ENCODE results near the gene CLCN3. TPM values are rescaled to one million over a fixed set of nuclear protein-coding genes. Genes with fewer than 3 reads are reported as not detected.
"Not testable (repeated sequence)": the region's sequence is repeated elsewhere in the genome, so short reads cannot be mapped to it uniquely, and the experiment has no call there.

The CLCN3 gene
- total RNA-seq, 1 donor from 2014 or later = 26.6 TPM

DNA sequence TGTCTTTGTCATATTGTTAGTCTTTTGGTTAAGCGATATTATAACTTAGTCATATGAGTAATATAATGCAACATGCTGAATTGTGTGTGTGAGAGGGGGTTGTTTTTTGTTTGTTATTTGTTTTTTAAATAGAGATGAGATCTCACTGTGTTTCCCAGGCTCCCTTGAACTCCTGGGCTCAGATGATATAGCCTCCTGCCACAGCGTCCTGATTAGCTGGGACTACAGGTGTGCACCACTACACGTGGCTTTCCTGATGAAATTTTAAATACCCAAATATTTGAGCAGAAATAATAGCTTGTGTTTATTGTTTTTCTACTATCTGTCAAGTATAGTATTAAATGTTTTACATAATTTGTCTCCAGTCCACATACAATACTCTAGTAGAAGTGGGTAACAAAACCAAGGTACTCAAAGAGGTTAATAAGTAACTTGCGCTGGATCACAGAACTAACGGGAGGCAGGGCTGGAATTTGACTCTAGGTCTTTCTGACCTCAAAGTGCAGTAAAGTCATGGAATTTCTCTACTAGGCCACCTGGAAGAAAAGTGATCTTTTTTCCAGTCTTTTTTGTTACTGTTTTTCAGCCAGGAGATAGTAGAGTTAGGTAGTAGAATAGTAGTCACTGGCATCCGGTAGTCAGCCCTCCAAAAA is 47.8 kb downstream of the CLCN3 start:
- H3K4me1 Mint-ChIP-seq = peaks cover 10% of the 10 kb centered on the region
- H3K27me3 Mint-ChIP-seq = no peaks in the 10 kb centered on the region
- DNase-seq = no peak
- H3K9me3 Mint-ChIP-seq = peaks cover 4% of the 10 kb centered on the region
- H3K27ac Mint-ChIP-seq = no peak overlapping the region
- H3K4me3 Mint-ChIP-seq = no peak overlapping the region
- peaks cover 38% of the 10 kb centered on the region for H3K36me3 Mint-ChIP-seq (ENCODE audit: low read depth)
- intact Hi-C loops (cut with micrococcal nuclease) = no loop called here

DNA sequence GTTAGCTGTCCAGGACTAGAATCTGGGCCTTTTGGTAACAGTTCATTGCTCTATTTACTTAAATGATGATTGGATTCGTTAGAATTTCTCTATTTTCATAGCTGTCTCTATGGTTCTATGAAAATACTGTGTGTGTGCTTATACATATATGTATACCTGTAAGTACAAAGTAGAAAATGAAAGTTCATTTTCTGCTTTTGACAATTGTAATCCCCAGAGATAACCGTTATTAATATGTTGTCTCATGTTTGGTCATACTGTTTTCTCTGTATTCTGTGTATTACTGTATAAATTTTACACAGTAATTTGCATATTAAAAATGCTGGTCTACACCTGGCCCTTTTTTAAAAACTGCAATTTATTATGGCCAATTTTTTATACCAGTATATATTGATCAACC is 55.4 kb downstream of the CLCN3 start:
- DNase-seq = no peak
- intact Hi-C loops (cut with micrococcal nuclease) = no loop called here

DNA sequence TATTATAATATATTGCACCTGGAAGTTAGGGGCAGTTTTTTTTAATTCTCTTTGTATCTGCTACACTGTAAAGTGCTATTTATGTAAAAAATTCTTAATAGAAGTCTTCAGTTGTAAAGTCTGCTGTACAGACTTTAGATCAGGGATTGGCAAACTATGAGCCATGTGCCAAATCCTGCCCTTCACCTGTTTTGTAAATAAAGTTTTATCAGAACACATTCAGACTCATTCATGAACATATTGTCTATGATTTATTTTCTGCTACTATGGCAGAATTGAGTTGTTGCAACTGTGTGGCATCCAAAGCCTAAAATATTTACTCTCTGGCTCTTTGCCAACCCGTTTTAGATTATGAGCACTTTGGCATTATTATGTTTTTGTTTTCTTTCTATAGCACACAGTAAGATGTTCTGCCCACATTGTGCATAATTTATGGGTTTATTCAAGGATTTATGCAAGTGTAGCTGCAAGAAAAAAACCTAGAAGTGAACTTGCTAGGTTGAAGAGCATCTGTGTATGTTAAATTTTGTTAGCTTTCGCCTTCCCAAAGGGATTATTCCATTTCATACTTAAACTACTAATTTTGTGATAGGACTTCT is 56.9 kb downstream of the CLCN3 start:
- intact Hi-C loops (cut with micrococcal nuclease) = no loop called here
- Mint-ChIP-seq H3K27me3 (no peaks in the 10 kb centered on the region), H3K36me3 (ENCODE audit: low read depth) (peaks cover 10% of the 10 kb centered on the region), H3K4me1 (no peaks in the 10 kb centered on the region), H3K4me3 (no peak overlapping the region), H3K27ac (no peak overlapping the region), H3K9me3 (no peaks in the 10 kb centered on the region)
- no peak for DNase-seq

More for the DNA sequence above, 55.4 kb downstream of the CLCN3 start:
- Mint-ChIP-seq H3K4me3 (no peak overlapping the region), H3K27ac (no peak overlapping the region), H3K27me3 (no peaks in the 10 kb centered on the region), H3K4me1 (no peaks in the 10 kb centered on the region), H3K9me3 (no peaks in the 10 kb centered on the region), H3K36me3 (ENCODE audit: low read depth) (peaks cover 18% of the 10 kb centered on the region)

GRCh38 chr4:169678486-169678885 is 58.1 kb downstream of the CLCN3 start:
- peaks cover 13% of the 10 kb centered on the region for H3K36me3 Mint-ChIP-seq (ENCODE audit: low read depth)
- H3K4me3 Mint-ChIP-seq; DNase-seq; H3K9me3 Mint-ChIP-seq; intact Hi-C loops (cut with micrococcal nuclease); H3K4me1 Mint-ChIP-seq; H3K27me3 Mint-ChIP-seq; H3K27ac Mint-ChIP-seq: not testable (repeated sequence)

DNA sequence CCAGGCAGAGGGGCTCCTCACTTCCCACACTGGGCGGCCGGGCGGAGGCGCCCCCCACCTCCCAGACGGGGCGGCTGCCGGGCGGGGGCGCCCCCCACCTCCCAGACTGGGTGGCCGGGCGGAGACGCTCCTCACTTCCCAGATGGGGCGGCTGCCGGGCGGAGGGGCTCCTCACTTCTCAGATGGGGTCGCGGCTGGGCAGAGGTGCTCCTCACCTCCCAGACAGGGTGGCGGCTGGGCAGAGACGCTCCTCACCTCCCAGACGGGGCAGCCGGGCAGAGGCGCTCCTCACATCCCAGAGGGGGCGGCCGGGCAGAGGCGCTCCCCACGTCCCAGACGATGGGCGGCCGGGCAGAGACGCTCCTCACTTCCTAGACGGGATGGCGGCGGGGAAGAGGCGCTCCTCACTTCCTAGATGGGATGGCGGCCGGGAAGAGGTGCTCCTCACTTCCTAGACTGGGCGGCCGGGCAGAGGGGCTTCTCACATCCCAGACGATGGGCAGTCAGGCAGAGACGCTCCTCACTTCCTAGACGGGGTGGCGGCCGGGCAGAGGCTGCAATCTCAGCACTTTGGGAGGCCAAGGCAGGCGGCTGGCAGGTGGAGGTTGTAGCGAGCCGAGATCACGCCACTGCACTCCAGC is 58.7 kb downstream of the CLCN3 start:
- H3K4me3 Mint-ChIP-seq; intact Hi-C loops (cut with micrococcal nuclease); H3K4me1 Mint-ChIP-seq; DNase-seq; H3K9me3 Mint-ChIP-seq; H3K27me3 Mint-ChIP-seq; H3K27ac Mint-ChIP-seq: not testable (repeated sequence)
- H3K36me3 Mint-ChIP-seq (ENCODE audit: low read depth) = peaks cover 16% of the 10 kb centered on the region

GRCh38 chr4:169682372-169683047 is 62.1 kb downstream of the CLCN3 start:
- H3K27ac Mint-ChIP-seq = no peak overlapping the region
- no peak overlapping the region for H3K4me3 Mint-ChIP-seq
- H3K36me3 Mint-ChIP-seq (ENCODE audit: low read depth) = peaks cover 27% of the 10 kb centered on the region
- H3K27me3 Mint-ChIP-seq = no peaks in the 10 kb centered on the region
- H3K9me3 Mint-ChIP-seq = no peaks in the 10 kb centered on the region
- intact Hi-C loops (cut with micrococcal nuclease) = no loop called here
- DNase-seq = no peak
- no peaks in the 10 kb centered on the region for H3K4me1 Mint-ChIP-seq

DNA sequence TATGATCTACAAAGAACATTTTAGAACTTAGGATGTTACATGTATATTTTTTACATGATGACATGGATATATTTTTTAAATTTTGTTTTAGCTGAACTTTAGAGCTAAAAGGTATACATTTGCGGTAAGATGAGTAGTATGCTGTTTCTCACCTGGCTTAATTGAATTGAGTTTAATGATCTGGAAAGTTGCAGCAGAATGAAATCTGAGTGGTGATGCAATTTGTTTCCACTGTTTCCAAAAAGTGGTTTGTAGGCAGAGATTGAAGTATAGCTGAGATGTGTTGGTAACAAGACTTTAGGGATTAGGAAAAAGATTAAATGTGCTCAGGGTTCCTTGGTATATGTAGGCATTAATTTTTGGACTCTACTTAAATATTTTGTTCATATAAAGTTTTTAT is 69.3 kb downstream of the CLCN3 start:
- Mint-ChIP-seq H3K9me3 (peaks cover 3% of the 10 kb centered on the region), H3K27ac (no peak overlapping the region), H3K4me3 (no peak overlapping the region), H3K4me1 (peaks cover 5% of the 10 kb centered on the region), H3K36me3 (ENCODE audit: low read depth) (peaks cover 29% of the 10 kb centered on the region), H3K27me3 (no peaks in the 10 kb centered on the region)
- intact Hi-C loops (cut with micrococcal nuclease) = no loop called here
- no peak for DNase-seq

- H3K36me3 Mint-ChIP-seq (ENCODE audit: low read depth) = peaks cover 28% of the 10 kb centered on the region
- no peak for DNase-seq
- no peak overlapping the region for H3K27ac Mint-ChIP-seq
- H3K4me3 Mint-ChIP-seq = no peak overlapping the region
- intact Hi-C loops (cut with micrococcal nuclease) = no loop called here
- peaks cover 3% of the 10 kb centered on the region for H3K9me3 Mint-ChIP-seq
- H3K27me3 Mint-ChIP-seq = no peaks in the 10 kb centered on the region
- H3K4me1 Mint-ChIP-seq = peaks cover 5% of the 10 kb centered on the region
These were observed 70.4 kb downstream of the CLCN3 start for GRCh38 chr4:169690787-169691186.

DNA sequence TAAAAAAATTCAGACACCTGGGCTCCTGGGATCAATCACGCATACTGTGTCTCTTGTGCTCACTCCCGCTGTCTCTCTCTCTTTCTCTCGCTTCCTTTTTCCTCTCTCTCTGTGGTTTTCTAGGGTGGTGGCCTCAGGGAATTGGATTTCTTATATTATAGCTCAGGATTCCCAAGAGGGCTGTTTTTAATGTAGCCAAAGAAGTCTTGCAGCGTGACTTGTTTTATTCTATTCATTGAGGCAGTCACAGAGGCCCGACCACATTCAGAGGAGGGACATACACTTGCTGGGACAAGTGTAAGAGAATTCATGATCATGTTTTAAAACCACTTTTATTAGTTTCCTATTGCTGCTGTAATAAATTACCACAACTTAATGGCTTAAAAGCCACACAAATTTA is 78.0 kb downstream of the CLCN3 start:
- no peak overlapping the region for H3K4me3 Mint-ChIP-seq
- no peak overlapping the region for H3K27ac Mint-ChIP-seq
- no peaks in the 10 kb centered on the region for H3K27me3 Mint-ChIP-seq
- H3K4me1 Mint-ChIP-seq = no peaks in the 10 kb centered on the region
- no peak for DNase-seq
- intact Hi-C loops (cut with micrococcal nuclease) = no loop called here
- peaks cover 29% of the 10 kb centered on the region for H3K36me3 Mint-ChIP-seq (ENCODE audit: low read depth)
- H3K9me3 Mint-ChIP-seq = no peaks in the 10 kb centered on the region

DNA sequence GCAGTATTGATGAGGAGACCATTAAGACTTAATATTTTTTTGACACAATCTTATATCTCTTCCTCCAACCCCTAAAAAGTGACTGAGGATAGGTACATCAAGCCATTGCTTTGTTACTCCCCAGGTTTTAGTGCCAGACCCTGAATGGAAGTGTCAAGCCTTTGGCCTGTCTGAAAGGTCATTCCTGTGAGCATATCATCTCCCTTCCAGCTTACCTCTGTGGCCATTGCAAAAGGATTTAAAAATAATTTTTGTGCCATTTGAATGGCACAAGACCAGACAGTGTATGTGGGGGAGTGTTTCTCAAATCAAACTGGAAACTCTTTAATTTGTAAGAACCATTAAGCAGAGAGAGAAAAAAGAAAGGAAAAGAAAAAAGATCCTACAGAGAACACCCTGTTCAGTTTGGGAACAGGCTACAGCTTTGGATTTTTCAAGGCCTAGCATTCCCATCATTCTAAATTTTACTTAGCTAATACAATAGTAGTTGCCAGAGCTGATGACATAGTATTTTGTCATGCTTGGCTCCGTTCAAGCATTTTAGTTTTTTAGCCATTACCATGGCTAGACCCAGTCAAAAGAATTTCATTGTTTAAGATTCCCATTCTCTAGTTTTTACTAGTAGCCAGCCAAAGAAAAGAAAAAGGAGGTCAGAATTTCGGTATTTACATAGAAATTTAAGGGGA is 87.7 kb downstream of the CLCN3 start:
- H3K36me3 Mint-ChIP-seq (ENCODE audit: low read depth) = peaks cover 32% of the 10 kb centered on the region
- H3K27me3 Mint-ChIP-seq = no peaks in the 10 kb centered on the region
- no peak for DNase-seq
- H3K4me1 Mint-ChIP-seq = no peaks in the 10 kb centered on the region
- intact Hi-C loops (cut with micrococcal nuclease) = no loop called here
- no peak overlapping the region for H3K27ac Mint-ChIP-seq
- no peaks in the 10 kb centered on the region for H3K9me3 Mint-ChIP-seq
- H3K4me3 Mint-ChIP-seq = no peak overlapping the region

- Mint-ChIP-seq H3K27me3 (no peaks in the 10 kb centered on the region), H3K36me3 (ENCODE audit: low read depth) (peaks cover 36% of the 10 kb centered on the region), H3K4me1 (peaks cover 8% of the 10 kb centered on the region), H3K9me3 (no peaks in the 10 kb centered on the region), H3K4me3 (no peak overlapping the region), H3K27ac (no peak overlapping the region)
- no peak for DNase-seq
- intact Hi-C loops (cut with micrococcal nuclease) = no loop called here
These were observed 95.4 kb downstream of the CLCN3 start for GRCh38 chr4:169715826-169716225.

DNA sequence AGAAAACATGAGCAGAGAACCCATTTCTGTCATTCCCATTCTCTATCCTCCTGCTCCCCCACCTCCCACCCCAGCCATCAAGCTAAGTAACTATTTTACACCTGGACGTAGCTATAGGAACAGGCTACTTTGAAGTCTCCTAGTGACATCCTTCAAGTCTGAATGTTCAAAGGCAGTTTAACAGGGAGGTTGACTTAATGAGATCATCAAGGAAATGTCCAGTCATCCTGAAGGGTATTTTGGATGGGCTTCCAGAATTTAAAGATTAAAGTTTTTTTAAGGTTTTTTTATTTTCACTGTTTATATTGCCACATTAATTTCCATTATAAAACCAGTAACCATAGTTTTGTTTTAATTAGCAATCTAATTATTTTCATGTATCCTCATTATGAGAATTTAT is 96.3 kb downstream of the CLCN3 start:
- peaks cover 9% of the 10 kb centered on the region for H3K4me1 Mint-ChIP-seq
- no peak for DNase-seq
- H3K9me3 Mint-ChIP-seq = no peaks in the 10 kb centered on the region
- H3K27me3 Mint-ChIP-seq = no peaks in the 10 kb centered on the region
- H3K36me3 Mint-ChIP-seq (ENCODE audit: low read depth) = peaks cover 37% of the 10 kb centered on the region
- H3K4me3 Mint-ChIP-seq = no peak overlapping the region
- intact Hi-C loops (cut with micrococcal nuclease) = no loop called here
- no peak overlapping the region for H3K27ac Mint-ChIP-seq

DNA sequence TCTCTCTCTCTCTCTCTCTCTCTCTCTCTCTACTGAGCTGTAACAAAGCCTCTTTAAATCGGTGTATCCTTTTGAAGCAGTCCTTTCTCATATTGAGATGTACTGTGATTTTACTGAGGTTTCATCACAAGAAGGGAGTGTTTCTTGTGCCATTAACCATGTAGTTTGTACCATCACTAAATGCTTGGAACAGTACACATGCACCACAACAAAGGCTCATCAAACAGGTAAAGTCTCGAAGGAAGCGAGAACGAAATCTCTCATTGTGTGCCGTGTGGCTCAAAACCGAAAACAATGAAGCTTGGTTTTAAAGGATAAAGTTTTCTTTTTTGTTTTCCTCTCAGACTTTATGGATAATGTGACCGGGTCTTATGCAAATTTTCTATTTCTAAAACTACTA is 100.2 kb downstream of the CLCN3 start:
- no peaks in the 10 kb centered on the region for H3K27me3 Mint-ChIP-seq
- no peak overlapping the region for H3K4me3 Mint-ChIP-seq
- intact Hi-C loops (cut with micrococcal nuclease) = loop anchor here (2.0 kb wide), 1 partner anchor 108 kb away; the partner anchor contains the start of gene NEK1
- H3K36me3 Mint-ChIP-seq (ENCODE audit: low read depth) = peaks cover 23% of the 10 kb centered on the region
- DNase-seq = no peak
- no peaks in the 10 kb centered on the region for H3K9me3 Mint-ChIP-seq
- H3K4me1 Mint-ChIP-seq = peaks cover 9% of the 10 kb centered on the region
- H3K27ac Mint-ChIP-seq = no peak overlapping the region

Measured in activated CD4-positive, alpha-beta T cell treated with anti-CD3 and anti-CD28 coated beads, Interleukin-2, amount 10 ng/mL, durations not matched to agents 24 days and 14 days (primary cell).